Fibroblast of lung (primary cell): ENCODE results near the gene BCAS1. TPM values are rescaled to one million over a fixed set of nuclear protein-coding genes. Genes with fewer than 3 reads are reported as not detected.

Experiments
- DNase-seq, 2 donors: peaks; one replicate each; pipeline versions ENCODE4 v3.0.0 to v3.0.0-alpha.2; 2010; ENCODE audit warnings: low read depth in 2 of 2
- H2AFZ ChIP-seq: 2 replicates; pipeline ENCODE4 v1.5.1; 2012; ENCODE audit warnings: low read length, control low read depth, inconsistent platforms
- H3K27ac ChIP-seq: 2 replicates; pipeline ENCODE4 v1.5.1; 2011; ENCODE audit warnings: low read length, control low read depth; ENCODE audit not compliant: insufficient read depth
- H3K27me3 ChIP-seq: 2 replicates; pipeline ENCODE4 v1.5.1; 2011; ENCODE audit warnings: mild to moderate bottlenecking, low read length; ENCODE audit not compliant: control insufficient read depth, insufficient read depth
- H3K36me3 ChIP-seq: 2 replicates; pipeline ENCODE4 v1.5.1; 2011; ENCODE audit warnings: low read length; ENCODE audit not compliant: control insufficient read depth, insufficient read depth
- H3K4me1 ChIP-seq: 2 replicates; pipeline ENCODE4 v1.5.1; 2011; ENCODE audit warnings: low read length; ENCODE audit not compliant: control insufficient read depth, insufficient read depth; ENCODE audit errors: extremely low read depth
- H3K4me2 ChIP-seq: 2 replicates; pipeline ENCODE4 v1.5.1; 2011; ENCODE audit warnings: low read length, control low read depth; ENCODE audit not compliant: insufficient read depth; ENCODE audit errors: extremely low read depth
- H3K4me3 ChIP-seq, 4 experiments: fragments of 200-600 bp in 1 of 4; sonication (generic) in 1 of 4; replicated peaks in 1 of 4; 2 replicates each; pipeline ENCODE4 v1.5.1; 2011 to 2016; ENCODE audit warnings: low read length in 4 of 4, low read depth in 3 of 4, mild to moderate bottlenecking in 3 of 4, control low read depth in 2 of 4, inconsistent platforms in 1 of 4, mixed read lengths in 1 of 4; ENCODE audit not compliant: insufficient read depth in 1 of 4; ENCODE audit errors: control extremely low read depth in 1 of 4
- H3K79me2 ChIP-seq: 2 replicates; pipeline ENCODE4 v1.5.1; 2012; ENCODE audit warnings: mild to moderate bottlenecking, low read length, inconsistent platforms; ENCODE audit not compliant: control insufficient read depth, insufficient read depth
- H3K9ac ChIP-seq: 2 replicates; pipeline ENCODE4 v1.5.1; 2011; ENCODE audit warnings: mild to moderate bottlenecking, low read length, control low read depth; ENCODE audit not compliant: insufficient read depth
- H3K9me3 ChIP-seq: 2 replicates; pipeline ENCODE4 v1.5.1; 2012; ENCODE audit warnings: low read depth, low read length; ENCODE audit not compliant: control insufficient read depth, insufficient read depth
- H4K20me1 ChIP-seq: 2 replicates; pipeline ENCODE4 v1.5.1; 2011; ENCODE audit warnings: low read length; ENCODE audit not compliant: control insufficient read depth, insufficient read depth; ENCODE audit errors: extremely low read depth
- EZH2 ChIP-seq: IDR thresholded peaks from 2 replicates; pipeline ENCODE4 v1.5.1; 2012; ENCODE audit warnings: low read length, control low read depth, mild to moderate bottlenecking; ENCODE audit errors: missing control alignments
- polyA plus RNA-seq, 2 donors: library from polyadenylated mRNA; depleted of rRNA in 1 of 2; stranded (reverse) in 1 of 2; unstranded in 1 of 2; fragments of >200 nt; gene quantifications; 2 replicates each; pipeline ENCODE4 v1.2.1, GENCODE V29; 2011 to 2012; ENCODE audit warnings: missing spikeins in 1 of 2
- total RNA-seq: library from RNA; depleted of rRNA; stranded (reverse); fragments of >200 nt; gene quantifications from 2 replicates; pipeline ENCODE4 v1.2.1, GENCODE V29; 2014
- TF ChIP-seq, protein P1 (sequence below), 2 donors: IDR thresholded peaks in 1 of 2; conservative IDR thresholded peaks in 1 of 2; 1 replicate in 1 of 2; 2 replicates in 1 of 2; pipeline ENCODE4 v1.5.1; 2011 to 2012; ENCODE audit warnings: low read length in 2 of 2, control low read depth in 1 of 2, inconsistent platforms in 1 of 2, low read depth in 1 of 2, mild to moderate bottlenecking in 1 of 2

BCAS1 gene
- total and polyA plus RNA-seq, 2 donors (not counting 1 experiment from before 2014, with no cell fraction given) = 0.17 TPM; not detected in 1

DNA sequence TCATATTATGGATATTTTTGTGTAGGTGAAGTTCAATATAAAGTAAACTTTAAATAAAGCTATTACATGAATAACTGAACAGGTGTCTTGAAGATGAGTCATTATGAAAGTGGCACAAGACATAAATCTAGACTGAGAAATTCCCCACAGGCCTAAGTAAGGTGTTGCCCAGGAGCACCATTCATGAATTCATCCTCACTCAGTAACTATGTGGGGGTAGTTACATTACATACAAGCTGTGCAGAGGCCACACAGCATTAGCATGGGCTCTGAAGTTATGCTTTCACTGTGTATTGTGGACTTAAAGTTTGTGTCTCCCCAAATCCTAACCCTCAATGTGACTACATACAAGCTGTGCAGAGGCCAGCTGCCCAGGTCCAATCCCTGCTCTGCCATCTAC is 65.9 kb downstream of the BCAS1 start:
- Histone ChIP-seq H3K27me3 (no peaks in the 10 kb centered on the region), H3K4me1 (no peaks in the 10 kb centered on the region), H3K4me2 (no peak overlapping the region), H3K9ac (no peak overlapping the region), H3K27ac (no peak overlapping the region), H3K9me3 (no peaks in the 10 kb centered on the region), H3K79me2 (no peaks in the 10 kb centered on the region), H3K36me3 (no peaks in the 10 kb centered on the region), H3K4me3 (no peak overlapping the region), H2AFZ (no peak overlapping the region), H4K20me1 (no peaks in the 10 kb centered on the region)
- no peak for DNase-seq
- no peak for TF ChIP-seq EZH2
- TF ChIP-seq, protein P1, sequence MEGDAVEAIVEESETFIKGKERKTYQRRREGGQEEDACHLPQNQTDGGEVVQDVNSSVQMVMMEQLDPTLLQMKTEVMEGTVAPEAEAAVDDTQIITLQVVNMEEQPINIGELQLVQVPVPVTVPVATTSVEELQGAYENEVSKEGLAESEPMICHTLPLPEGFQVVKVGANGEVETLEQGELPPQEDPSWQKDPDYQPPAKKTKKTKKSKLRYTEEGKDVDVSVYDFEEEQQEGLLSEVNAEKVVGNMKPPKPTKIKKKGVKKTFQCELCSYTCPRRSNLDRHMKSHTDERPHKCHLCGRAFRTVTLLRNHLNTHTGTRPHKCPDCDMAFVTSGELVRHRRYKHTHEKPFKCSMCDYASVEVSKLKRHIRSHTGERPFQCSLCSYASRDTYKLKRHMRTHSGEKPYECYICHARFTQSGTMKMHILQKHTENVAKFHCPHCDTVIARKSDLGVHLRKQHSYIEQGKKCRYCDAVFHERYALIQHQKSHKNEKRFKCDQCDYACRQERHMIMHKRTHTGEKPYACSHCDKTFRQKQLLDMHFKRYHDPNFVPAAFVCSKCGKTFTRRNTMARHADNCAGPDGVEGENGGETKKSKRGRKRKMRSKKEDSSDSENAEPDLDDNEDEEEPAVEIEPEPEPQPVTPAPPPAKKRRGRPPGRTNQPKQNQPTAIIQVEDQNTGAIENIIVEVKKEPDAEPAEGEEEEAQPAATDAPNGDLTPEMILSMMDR (conservative IDR thresholded peaks at IDR 0.05 in 1 of 2, IDR thresholded peaks at IDR 0.05 in 1 of 2; ENCODE audit: low read depth in 1 of 2, low read length in 2 of 2) = no peak

- no peak overlapping the region for H3K9ac ChIP-seq
- TF ChIP-seq, protein P1 (conservative IDR thresholded peaks at IDR 0.05 in 1 of 2, IDR thresholded peaks at IDR 0.05 in 1 of 2; ENCODE audit: low read depth in 1 of 2, low read length in 2 of 2) = no peak
- no peak for TF ChIP-seq EZH2
- no peak overlapping the region for H2AFZ ChIP-seq
- H3K4me1 ChIP-seq = no peaks in the 10 kb centered on the region
- no peak overlapping the region for H3K4me2 ChIP-seq
- no peaks in the 10 kb centered on the region for H3K9me3 ChIP-seq
- no peaks in the 10 kb centered on the region for H4K20me1 ChIP-seq
- no peak for DNase-seq
- no peak overlapping the region for H3K27ac ChIP-seq
- no peaks in the 10 kb centered on the region for H3K27me3 ChIP-seq
- no peak overlapping the region for H3K4me3 ChIP-seq
- H3K36me3 ChIP-seq = no peaks in the 10 kb centered on the region
- H3K79me2 ChIP-seq = no peaks in the 10 kb centered on the region
Measured at GRCh38 chr20:54002741-54003140, 67.7 kb downstream of the BCAS1 start.

GRCh38 chr20:54002056-54002575 is 68.3 kb downstream of the BCAS1 start:
- no peak for DNase-seq
- no peaks in the 10 kb centered on the region for H3K9me3 ChIP-seq
- no peaks in the 10 kb centered on the region for H4K20me1 ChIP-seq
- no peaks in the 10 kb centered on the region for H3K79me2 ChIP-seq
- no peak for TF ChIP-seq EZH2
- TF ChIP-seq, protein P1 (conservative IDR thresholded peaks at IDR 0.05 in 1 of 2, IDR thresholded peaks at IDR 0.05 in 1 of 2; ENCODE audit: low read depth in 1 of 2, low read length in 2 of 2) = no peak
- H3K9ac ChIP-seq = no peak overlapping the region
- H3K36me3 ChIP-seq = no peaks in the 10 kb centered on the region
- no peak overlapping the region for H2AFZ ChIP-seq
- H3K4me2 ChIP-seq = no peak overlapping the region
- no peak overlapping the region for H3K4me3 ChIP-seq
- H3K27ac ChIP-seq = no peak overlapping the region
- no peaks in the 10 kb centered on the region for H3K27me3 ChIP-seq
- no peaks in the 10 kb centered on the region for H3K4me1 ChIP-seq
